Spleen (tissue), 7 donors: Measurements from ENCODE around the gene PDPR.

ENCODE experiments used
- CTCF ChIP-seq, 11 experiments: fragments of 200-600 bp in 7 of 11; fragments of 450-650 bp in 4 of 11; sonication (generic) in 4 of 11; IDR thresholded peaks in 8 of 11; conservative IDR thresholded peaks in 3 of 11; 1 replicate in 7 of 11; 2 replicates in 4 of 11; pipeline versions ENCODE4 v1.4.0 to v1.8.0; 2016 to 2021; ENCODE audit warnings: antibody characterized with exemption in 11 of 11, inconsistent platforms in 4 of 11, mild to moderate bottlenecking in 1 of 11
- POLR2A ChIP-seq, 3 donors: fragments of 450-650 bp; IDR thresholded peaks; one replicate each; pipeline ENCODE4 v1.5.1; 2017; ENCODE audit warnings: antibody characterized with exemption in 3 of 3, mild to moderate bottlenecking in 1 of 3
- POLR2AphosphoS5 ChIP-seq, 3 donors: sonication (generic); formaldehyde crosslinking; IDR thresholded peaks; one replicate each; pipeline ENCODE4 v1.5.1; 2017; ENCODE audit warnings: antibody characterized with exemption in 3 of 3
- donor health status: DM: no; HTN: no; CAD: no; lungs with moderate emphysema.
- donor health status: DM: no; HTN: no; CAD: no.
- donor health status: DM: no; HTN: no; CAD: no.

GRCh38 chr16:70157105-70157476 lies 43.0 kb downstream of the PDPR start:
- TF ChIP-seq CTCF (IDR thresholded peaks at IDR 0.05 in 8 of 11, conservative IDR thresholded peaks at IDR 0.05 in 3 of 11) (no peak), POLR2AphosphoS5 (IDR thresholded peaks at IDR 0.05) (peak in 1 of 3 donors; percentile 60), POLR2A (IDR thresholded peaks at IDR 0.05) (no peak)
